HG03135 (cell line): ENCODE data around the gene NTN5.

Experiments
- ATAC-seq: cut with Tn5 transposase; IDR thresholded peaks from one replicate; pipeline ENCODE4 v1.9.1; 2021; ENCODE audit warnings: mild to moderate bottlenecking, moderate library complexity; ENCODE audit not compliant: unreplicated experiment

NTN5 gene

DNA sequence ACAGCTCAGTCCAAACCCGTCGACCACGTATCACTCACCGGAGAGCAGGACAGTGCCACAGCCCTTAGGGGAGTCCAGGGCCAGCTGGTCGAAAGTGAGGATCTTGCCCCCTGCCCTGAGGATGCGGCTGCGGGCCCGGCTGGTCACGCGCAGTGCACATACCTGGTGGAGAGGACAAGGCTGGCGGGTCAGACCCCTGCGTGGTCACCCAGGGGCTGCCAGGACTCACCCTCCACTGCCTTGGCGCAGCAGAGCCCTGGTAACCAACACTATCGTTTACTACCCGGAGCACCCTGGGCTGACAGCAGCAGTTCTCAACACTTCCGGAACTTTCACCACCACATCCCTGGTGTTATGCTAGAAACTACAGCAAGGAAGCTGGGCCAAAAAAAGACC is 56.8 kb downstream of the NTN5 start:
- no peak for ATAC-seq

DNA sequence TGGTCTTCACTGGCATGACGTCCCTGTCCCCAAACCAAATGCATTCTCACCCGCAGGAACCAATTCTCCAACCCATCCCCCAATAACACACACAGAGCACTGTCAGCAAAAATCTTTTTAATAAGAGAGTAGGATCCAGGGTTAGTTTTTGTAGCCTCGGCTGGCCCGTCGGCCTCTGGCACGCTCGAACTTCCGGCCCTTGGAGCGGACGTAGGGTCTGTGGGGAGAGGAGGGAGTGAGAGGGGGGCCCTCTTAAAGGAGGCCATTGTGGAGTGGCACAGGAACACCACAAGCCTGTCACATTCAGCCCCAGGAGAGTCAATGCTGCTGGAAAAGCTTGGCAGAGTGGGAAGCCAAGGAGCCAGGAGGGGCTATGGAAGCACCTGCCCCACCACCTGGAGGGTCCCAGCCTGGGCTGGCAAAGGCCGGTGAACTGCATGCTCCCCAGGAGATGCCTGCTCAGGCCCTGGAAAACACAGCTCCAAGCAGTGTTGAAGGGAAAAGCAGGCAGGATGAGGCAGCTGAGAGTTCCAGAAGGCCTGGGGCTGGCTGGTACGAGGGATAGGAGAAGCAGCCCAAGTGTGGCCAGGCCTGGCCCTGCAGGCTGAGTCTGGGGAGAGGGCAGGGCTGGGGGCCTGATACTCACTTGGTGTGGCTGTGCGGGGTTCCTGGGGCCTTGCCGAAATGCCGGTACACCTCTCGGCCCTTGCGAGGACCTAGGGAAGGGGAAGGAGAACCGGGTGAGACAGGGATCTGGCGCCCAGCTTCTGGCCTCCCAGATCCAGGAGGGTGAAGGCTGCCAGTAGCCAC is 57.4 kb downstream of the NTN5 start:
- ATAC-seq: no peak

DNA sequence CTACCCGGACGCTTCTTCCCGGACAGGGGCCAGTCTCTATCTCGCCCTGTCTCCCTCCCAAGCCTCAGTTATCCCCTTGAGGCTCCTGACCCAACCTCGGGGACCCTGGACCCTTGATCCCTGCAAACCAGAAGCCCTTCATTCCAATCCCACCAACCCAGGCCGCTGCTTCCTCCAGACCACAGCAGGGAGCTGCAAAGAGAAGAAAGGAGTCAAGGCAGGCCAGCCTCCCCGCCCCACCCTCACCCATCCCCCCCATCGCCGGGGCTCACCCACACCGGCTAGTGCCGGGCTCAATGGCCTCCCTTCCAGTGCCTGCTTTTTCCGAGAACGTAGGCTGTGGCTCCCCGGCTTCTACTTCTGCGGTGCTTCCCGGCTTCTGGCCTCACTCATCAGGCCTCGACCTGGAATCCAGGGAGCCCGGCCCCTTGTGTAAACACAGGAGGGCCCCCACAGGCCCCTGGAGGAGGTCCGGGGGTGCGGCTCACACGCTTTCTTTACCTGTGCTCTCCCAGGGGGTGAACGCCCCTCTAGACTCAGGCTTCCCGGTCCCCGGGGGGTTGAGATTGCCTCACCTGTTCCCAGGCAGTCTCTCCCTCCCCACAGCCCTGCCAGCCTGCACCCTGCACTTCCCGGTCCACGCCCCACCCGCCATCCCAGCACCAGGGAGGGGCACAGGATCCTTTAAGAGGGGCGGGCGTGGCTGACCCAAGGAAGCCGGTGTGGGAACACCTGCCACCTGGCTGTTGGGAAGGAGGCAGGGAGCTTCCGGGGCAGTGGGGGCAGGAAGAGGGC is 58.2 kb downstream of the NTN5 start, which contains the start of gene FAM83E:
Gene FAM83E, minus strand, starts transcription at position 641 of the 795 bp plus-strand sequence. CDS start 1,704 bp downstream, outside the sequence.
- ATAC-seq: no peak

DNA sequence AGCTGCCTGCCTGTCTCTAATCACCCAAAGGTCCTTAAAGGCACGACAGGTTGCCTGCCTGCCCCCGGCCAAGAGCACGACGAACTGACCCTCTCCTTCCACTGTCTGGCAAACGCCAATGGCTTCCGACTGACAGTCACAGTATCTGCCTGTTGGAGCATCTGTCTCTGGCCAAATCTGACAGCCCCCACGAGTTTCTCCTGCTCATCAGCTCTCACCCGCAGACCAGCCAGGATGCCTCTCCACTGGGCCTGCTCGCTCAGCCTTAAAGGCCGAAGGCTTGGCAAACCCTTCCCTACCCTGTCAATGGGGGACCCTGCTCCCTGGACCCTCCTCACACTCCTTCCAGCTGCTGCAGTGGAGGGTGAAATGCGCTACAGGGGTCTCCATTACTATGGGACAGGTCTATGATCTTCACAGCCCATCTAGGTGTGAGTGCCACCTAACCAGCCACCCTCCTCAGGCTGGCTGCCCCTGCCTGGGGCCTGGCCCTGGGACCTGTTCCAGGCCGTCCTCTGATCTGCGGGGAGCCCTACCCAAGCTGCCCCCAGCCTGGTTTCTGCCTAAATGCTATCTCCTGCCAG is 58.9 kb downstream of the NTN5 start:
- no peak for ATAC-seq

DNA sequence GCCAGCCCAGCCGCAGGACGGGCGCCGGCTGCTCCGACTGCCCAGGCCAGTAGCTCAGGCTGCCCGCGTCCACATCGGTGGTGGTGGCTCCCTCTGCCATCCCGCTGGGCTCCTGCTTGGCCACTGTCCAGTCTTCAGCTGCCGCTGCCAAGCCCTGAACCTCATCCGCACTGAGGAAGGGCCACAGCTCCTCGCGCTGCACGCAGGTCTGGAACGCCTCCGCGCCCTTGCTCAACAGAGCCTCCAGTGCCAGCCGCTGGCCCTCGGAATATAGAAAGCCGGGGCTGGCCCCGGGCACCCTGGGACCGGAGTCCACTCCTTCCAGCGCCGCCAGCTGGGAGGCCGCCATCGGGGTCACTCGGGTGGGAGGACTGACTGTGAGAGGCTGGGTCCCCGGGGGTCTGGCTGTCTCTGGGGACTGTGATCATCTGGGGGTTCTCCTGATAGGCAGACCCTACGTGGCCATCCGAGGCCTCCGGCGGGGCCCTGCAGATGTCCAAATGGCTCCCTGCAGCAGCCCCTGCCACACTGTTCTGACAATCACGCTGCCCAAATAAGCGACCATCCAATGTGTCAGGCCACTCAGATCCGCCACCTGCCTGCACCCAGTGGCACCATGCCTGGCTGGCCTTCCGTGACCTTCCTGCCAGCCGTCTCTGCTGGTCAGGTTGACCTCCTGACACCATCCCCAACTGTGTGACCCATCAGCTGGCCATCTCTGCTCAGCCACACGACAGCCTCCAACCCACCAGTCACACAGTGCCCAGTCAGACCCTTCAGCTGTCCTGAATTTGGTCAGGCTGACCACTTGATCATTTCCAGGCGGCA is 59.6 kb downstream of the NTN5 start:
- no peak for ATAC-seq

DNA sequence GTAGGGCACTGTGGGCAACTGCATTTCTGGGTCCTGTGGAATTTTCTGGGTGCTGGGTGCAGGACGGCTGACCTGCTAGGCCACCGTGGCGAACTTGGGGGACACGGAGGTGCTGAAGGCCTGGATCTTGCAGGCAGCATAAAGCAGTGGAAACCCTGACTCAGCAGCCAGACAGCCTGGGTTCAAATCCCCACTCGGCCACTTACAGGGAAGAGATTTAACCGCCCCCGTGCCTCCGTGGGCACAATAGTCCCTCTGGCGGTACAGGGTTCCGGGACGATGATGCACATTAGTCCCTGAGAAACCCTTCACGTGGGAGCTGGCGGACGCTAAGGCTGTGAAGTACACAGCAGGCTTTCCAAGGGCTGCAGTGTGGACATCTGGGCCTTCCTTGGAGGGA is 60.9 kb downstream of the NTN5 start:
- ATAC-seq: no peak
